Loucy (cell line): ENCODE measurements around the gene WRAP73.

Experiments
- H2AFZ ChIP-seq: fragments of 200-600 bp; sonication (generic); 2 replicates; pipeline ENCODE4 v1.6.0; 2016; ENCODE audit warnings: antibody characterized with exemption, mild to moderate bottlenecking, low read length, moderate library complexity
- H3F3A ChIP-seq: fragments of 200-600 bp; 2 replicates; pipeline ENCODE4 v1.6.0; 2016; ENCODE audit warnings: antibody characterized with exemption, low read depth, mild to moderate bottlenecking
- H3K27me3 ChIP-seq: fragments of 200-600 bp; sonication (generic); 2 replicates; pipeline ENCODE4 v1.6.1; 2014; ENCODE audit warnings: low read length, mild to moderate bottlenecking; ENCODE audit not compliant: insufficient read depth, poor library complexity, severe bottlenecking
- H3K36me3 ChIP-seq: fragments of 200-600 bp; sonication (generic); 2 replicates; pipeline ENCODE4 v1.6.1; 2016; ENCODE audit warnings: low read length; ENCODE audit not compliant: insufficient read depth
- H3K4me1 ChIP-seq: fragments of 200-600 bp; sonication (generic); 2 replicates; pipeline ENCODE4 v1.5.1; 2014; ENCODE audit warnings: low read length, mild to moderate bottlenecking; ENCODE audit not compliant: insufficient read depth, poor library complexity, severe bottlenecking
- H3K4me2 ChIP-seq: fragments of 200-600 bp; sonication (generic); 2 replicates; pipeline ENCODE4 v1.6.0; 2014; ENCODE audit warnings: antibody characterized with exemption, low read length, low read depth, mild to moderate bottlenecking; ENCODE audit not compliant: poor library complexity, severe bottlenecking
- H3K4me3 ChIP-seq: fragments of 200-600 bp; sonication (generic); 2 replicates; pipeline ENCODE4 v1.5.1; 2014; ENCODE audit warnings: low read length, mild to moderate bottlenecking, mixed read lengths; ENCODE audit not compliant: poor library complexity, severe bottlenecking
- H3K79me2 ChIP-seq: fragments of 200-600 bp; sonication (generic); 2 replicates; pipeline ENCODE4 v1.6.1; 2014; ENCODE audit warnings: low read length; ENCODE audit not compliant: insufficient read depth
- H3K9ac ChIP-seq: fragments of 200-600 bp; sonication (generic); 2 replicates; pipeline ENCODE4 v1.6.0; 2014; ENCODE audit warnings: mild to moderate bottlenecking, low read depth, low read length, moderate library complexity; ENCODE audit not compliant: poor library complexity, severe bottlenecking
- H3K9me2 ChIP-seq: fragments of 200-600 bp; sonication (generic); replicated peaks from 2 replicates; pipeline ENCODE4 v1.6.1; 2016; ENCODE audit warnings: low read depth, low read length, mixed read lengths
- H3K9me3 ChIP-seq: fragments of 200-600 bp; sonication (generic); 2 replicates; pipeline ENCODE4 v1.6.1; 2014; ENCODE audit warnings: mild to moderate bottlenecking, antibody characterized with exemption, low read length, low read depth; ENCODE audit not compliant: insufficient read depth
- H4K20me1 ChIP-seq: fragments of 200-600 bp; sonication (generic); 2 replicates; pipeline ENCODE4 v1.6.0; 2014; ENCODE audit warnings: antibody characterized with exemption, low read length, mild to moderate bottlenecking; ENCODE audit not compliant: insufficient read depth, poor library complexity, severe bottlenecking
- CTCF ChIP-seq: fragments of 200-600 bp; sonication (generic); conservative IDR thresholded peaks from 2 replicates; pipeline ENCODE4 v1.5.1; 2014; ENCODE audit warnings: mild to moderate bottlenecking, antibody characterized with exemption, low read length
- EZH2phosphoT487 ChIP-seq: fragments of 200-600 bp; IDR thresholded peaks from 2 replicates; pipeline ENCODE4 v1.6.1; 2018; ENCODE audit warnings: antibody characterized with exemption, mild to moderate bottlenecking, moderate library complexity, borderline replicate concordance

Gene WRAP73

GRCh38 chr1:3657096-3657475 is 7.2 kb upstream of the WRAP73 start:
- H3K79me2 ChIP-seq = no peaks in the 10 kb centered on the region
- no peaks in the 10 kb centered on the region for H3K36me3 ChIP-seq
- H2AFZ ChIP-seq = no peak overlapping the region
- no peaks in the 10 kb centered on the region for H3F3A ChIP-seq
- H3K4me2 ChIP-seq = no peak overlapping the region
- no peaks in the 10 kb centered on the region for H3K9me2 ChIP-seq
- H3K4me3 ChIP-seq = no peak overlapping the region
- H4K20me1 ChIP-seq = no peaks in the 10 kb centered on the region
- H3K9ac ChIP-seq = no peak overlapping the region
- no peaks in the 10 kb centered on the region for H3K9me3 ChIP-seq
- TF ChIP-seq CTCF (no peak), EZH2phosphoT487 (no peak)
- H3K27me3 ChIP-seq = no peaks in the 10 kb centered on the region
- H3K4me1 ChIP-seq = no peaks in the 10 kb centered on the region

GRCh38 chr1:3656450-3657095 is 6.7 kb upstream of the WRAP73 start:
- Histone ChIP-seq H3K79me2 (no peaks in the 10 kb centered on the region), H2AFZ (no peak overlapping the region), H3K4me1 (no peaks in the 10 kb centered on the region), H3K4me2 (no peak overlapping the region), H3K27me3 (no peaks in the 10 kb centered on the region), H3F3A (no peaks in the 10 kb centered on the region), H3K4me3 (no peak overlapping the region), H3K9me2 (no peaks in the 10 kb centered on the region), H3K9me3 (no peaks in the 10 kb centered on the region), H3K9ac (no peak overlapping the region), H4K20me1 (no peaks in the 10 kb centered on the region), H3K36me3 (no peaks in the 10 kb centered on the region)
- no peak for TF ChIP-seq EZH2phosphoT487
- no peak for TF ChIP-seq CTCF

GRCh38 chr1:3654549-3655281 is 4.8 kb upstream of the WRAP73 start:
- no peaks in the 10 kb centered on the region for H3K9me2 ChIP-seq
- H3K36me3 ChIP-seq = no peaks in the 10 kb centered on the region
- no peaks in the 10 kb centered on the region for H3K27me3 ChIP-seq
- H3K4me3 ChIP-seq = no peak overlapping the region
- H2AFZ ChIP-seq = no peak overlapping the region
- no peak overlapping the region for H3K4me2 ChIP-seq
- H3K4me1 ChIP-seq = no peaks in the 10 kb centered on the region
- H3F3A ChIP-seq = no peaks in the 10 kb centered on the region
- H4K20me1 ChIP-seq = no peaks in the 10 kb centered on the region
- no peak overlapping the region for H3K9ac ChIP-seq
- TF ChIP-seq CTCF = no peak
- TF ChIP-seq EZH2phosphoT487 = no peak
- H3K9me3 ChIP-seq = no peaks in the 10 kb centered on the region
- peaks cover under 1% of the 10 kb centered on the region; the same call in 1 of the 2 replicates for H3K79me2 ChIP-seq
